Posterior vena cava (tissue), 2 donors: ENCODE data around the gene C1orf74. TPM values are rescaled to one million over a fixed set of nuclear protein-coding genes. Genes with fewer than 3 reads are reported as not detected.

Experiments used
- DNase-seq: peaks from one replicate; pipeline ENCODE4 v3.0.0-alpha.2; 2020; ENCODE audit warnings: low spot score
- intact Hi-C, 2 donors: fragments of 100-400 bp; cut with DNase I; formaldehyde crosslinking; loops; one replicate each; pipeline versions ENCODE4 v1.14.1 to v1.14.2; 2022 to 2023
- total RNA-seq, 2 donors: library from RNA; stranded (reverse); fragmentation: NEBNext Ultra II Directional; extraction: Animal tissue kit (Norgen Biotek cat#: 25700); gene quantifications; one replicate each; pipeline ENCODE4 v1.2.1, GENCODE V29; 2021
- donor health status: DM: yes; HTN: yes; CAD: no.
- donor health status: DM: yes; HTN: yes; CAD: no.

The C1orf74 gene
- total RNA-seq, 2 donors from 2014 or later = 1.1 to 1.3 TPM

- no peak for DNase-seq
- intact Hi-C loops = no loop called here
These were observed 31.5 kb downstream of the C1orf74 start for GRCh38 chr1:209752890-209753289.

GRCh38 chr1:209751627-209752231 lies 32.6 kb downstream of the C1orf74 start:
- intact Hi-C loops = no loop called here
- no peak for DNase-seq

DNA sequence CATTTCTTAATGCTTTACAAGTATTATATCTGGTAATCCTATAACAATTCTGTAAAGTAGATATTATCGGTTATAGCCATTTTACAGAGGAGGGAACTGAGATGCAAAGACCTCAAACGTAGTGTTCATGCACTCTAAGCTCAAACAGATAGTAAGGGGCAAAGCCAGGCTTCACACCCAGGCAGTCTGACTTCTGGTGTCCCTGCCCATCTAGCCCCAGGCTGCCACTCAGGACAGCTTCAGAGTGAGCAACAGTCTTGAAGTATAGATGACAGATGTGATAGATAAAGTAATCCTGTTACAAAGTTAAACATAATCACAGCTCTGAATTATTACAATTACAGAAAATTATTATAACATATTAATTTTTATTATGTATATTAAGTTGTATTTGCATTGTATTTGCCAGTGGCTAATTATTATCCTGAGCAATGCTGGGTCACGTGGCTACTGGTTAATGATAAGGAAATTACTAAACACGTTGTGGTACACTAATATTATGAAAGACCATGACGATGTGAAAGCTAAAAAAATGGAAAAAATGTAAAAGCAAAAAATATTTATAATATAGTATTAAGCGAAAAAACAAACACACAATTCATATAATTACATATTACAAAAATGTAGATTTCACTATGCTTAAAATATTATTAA lies 34.6 kb downstream of the C1orf74 start:
- intact Hi-C loops = loop anchor here in 1 of 2 donors (5.0 kb wide), 1 partner anchor 172 kb away; no protein-coding TSS in a partner anchor

GRCh38 chr1:209749205-209749604 lies 35.2 kb downstream of the C1orf74 start:
- intact Hi-C loops = loop anchor here in 1 of 2 donors (5.0 kb wide), 1 partner anchor 172 kb away; no protein-coding TSS in a partner anchor
- DNase-seq = no peak

More for the DNA sequence above, 34.6 kb downstream of the C1orf74 start:
- no peak for DNase-seq

DNA sequence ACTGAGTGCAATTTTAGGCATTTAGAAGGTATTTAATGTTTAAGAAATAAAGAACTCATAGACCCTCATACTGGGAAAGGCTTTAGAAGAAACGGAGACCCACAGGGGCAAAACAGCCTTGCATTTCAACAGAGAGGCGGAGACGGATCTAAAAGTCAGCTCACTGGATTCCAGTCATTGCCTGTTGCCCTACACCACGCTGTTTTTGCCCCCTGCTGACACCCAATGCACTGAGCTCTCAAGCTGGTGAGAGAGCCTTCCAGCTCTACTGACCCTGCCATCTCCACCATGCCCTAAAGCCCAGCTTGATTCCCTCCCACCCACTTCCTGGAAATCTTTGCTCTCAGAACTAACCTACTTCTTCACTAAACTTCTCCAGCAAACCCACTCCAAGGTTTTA lies 35.7 kb downstream of the C1orf74 start:
- intact Hi-C loops = loop anchor here in 1 of 2 donors (5.0 kb wide), 1 partner anchor 171 kb away; no protein-coding TSS in a partner anchor

DNA sequence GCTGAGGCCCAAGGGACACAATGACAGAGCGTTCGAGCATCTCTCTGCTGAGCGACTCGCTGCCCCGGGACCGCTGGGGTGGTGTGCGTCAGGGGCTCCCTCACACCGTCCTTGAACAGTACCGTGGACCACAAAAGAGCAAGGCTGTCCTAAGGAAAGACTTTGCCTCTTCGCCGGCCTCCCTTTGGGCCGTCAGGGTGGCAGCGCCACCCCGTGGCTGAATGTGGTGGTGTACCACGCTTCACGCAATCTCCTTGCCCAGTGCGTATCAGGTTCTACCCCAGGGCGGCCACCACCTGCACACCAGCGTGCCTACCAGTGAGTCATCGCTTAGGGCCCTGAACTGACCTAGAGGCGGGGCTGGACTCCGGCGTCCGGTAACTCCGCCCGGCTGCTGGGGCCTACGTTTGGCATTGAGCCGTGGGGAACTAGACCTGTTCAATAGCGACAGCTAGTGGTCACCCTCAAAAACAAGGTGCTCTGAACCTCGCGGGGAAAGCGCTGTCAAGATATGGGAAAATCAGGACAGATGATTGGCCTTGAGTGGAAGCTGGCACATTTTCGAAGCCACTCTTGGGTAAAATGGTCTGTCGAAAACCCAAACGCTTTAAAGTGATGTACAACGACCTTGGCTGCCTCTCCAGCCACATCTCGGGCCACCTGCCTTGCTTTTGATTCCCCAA lies 36.6 kb downstream of the C1orf74 start:
- DNase-seq = peak; percentile 96
- intact Hi-C loops = loop anchor here in 1 of 2 donors (5.0 kb wide), 1 partner anchor 170 kb away; no protein-coding TSS in a partner anchor

More for the DNA sequence above, 35.7 kb downstream of the C1orf74 start:
- no peak for DNase-seq

DNA sequence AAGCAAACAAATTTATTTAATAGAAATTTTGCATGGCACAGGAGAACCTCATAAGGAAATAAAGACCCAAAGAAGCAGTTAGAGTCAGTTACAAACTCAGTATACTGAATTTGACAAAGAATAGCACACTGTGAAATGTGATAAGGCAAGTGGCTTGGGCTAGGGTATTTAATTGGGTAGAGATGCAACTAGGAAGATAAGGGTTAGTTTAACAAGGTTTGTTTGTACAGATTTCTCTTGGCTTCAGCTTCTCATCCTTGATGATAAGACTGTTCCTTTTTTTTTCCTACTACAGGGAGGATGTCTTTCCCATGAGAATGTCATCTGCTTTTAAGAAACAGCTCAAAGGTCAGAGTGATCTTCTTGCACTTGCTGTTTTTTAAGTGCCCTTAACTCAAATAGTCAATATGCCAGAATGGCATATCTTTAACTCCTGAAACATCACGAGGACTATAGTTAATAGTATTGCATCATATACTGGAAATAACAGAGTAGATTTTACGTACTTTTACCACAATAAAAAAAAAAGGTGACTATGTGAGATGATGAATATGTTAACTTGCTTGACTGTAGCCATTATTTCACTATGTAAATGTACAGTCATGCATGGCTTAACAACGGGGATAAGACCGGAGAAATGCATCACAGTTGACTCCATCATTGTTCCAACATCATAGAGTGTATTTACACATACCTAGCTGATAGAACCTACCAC lies 37.8 kb downstream of the C1orf74 start:
- intact Hi-C loops = loop anchor here in 1 of 2 donors (5.0 kb wide), 1 partner anchor 169 kb away; no protein-coding TSS in a partner anchor
- no peak for DNase-seq

DNA sequence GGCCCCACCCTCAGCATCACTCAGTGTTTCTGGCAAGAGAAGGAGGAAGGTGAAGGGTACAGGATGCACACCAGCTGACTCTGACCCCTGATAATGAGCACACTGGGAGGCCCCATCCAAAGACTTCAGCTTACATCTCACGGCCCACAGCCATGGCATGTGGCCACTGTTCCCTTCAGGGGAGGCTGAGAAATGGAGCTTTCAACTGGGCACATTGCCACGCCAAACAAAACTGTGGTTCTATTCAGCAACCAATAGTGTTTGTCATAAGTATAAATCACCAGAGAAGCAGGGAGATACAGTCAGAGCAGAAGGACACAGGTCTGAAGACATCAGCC lies 41.2 kb downstream of the C1orf74 start:
- intact Hi-C loops = no loop called here
- DNase-seq = peak; percentile 89

GRCh38 chr1:209742409-209743144 lies 41.8 kb downstream of the C1orf74 start:
- DNase-seq = no peak
- intact Hi-C loops = no loop called here

DNA sequence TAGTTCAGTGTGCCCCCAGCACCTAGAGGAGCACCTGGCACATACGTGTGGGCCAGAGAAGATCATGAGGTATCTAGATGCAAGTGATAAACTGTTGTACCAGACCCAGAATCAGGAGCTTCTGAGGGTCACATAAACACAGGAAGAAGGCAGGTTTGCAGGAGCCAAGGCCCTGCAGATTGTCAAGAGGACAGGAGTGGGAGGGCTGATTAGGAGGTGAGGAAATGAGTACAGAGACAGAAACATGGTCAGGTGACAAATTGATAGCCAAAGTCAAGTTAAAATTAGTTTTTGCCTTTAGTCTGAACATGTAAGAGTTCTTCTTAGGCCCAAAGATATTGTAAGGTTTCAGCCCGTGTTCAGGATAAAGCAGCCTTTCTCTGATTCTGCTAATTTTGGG lies 42.5 kb downstream of the C1orf74 start:
- intact Hi-C loops = no loop called here
- DNase-seq = no peak

- intact Hi-C loops = no loop called here
- no peak for DNase-seq
These were observed 43.2 kb downstream of the C1orf74 start for GRCh38 chr1:209741193-209741592.

DNA sequence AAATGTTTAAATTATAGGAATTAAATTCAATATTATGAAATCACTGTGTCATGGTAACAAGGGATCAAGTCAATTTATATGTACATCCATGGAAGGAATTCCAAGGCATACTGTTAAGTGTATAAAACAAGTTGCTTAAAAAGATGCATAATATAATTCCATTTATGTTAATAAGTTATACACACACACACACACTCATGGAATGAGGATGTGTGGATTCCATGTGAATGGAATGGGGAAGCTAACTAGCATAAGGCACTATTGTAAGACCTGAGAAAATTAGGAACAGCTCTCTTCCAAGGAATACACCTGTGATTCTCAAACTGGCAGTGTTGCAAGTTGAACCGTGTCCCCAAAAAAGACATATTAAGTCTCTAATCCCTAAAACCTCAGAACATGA lies 46.1 kb downstream of the C1orf74 start:
- intact Hi-C loops = no loop called here
- DNase-seq = no peak

GRCh38 chr1:209737118-209737505 lies 47.2 kb downstream of the C1orf74 start:
- no peak for DNase-seq
- intact Hi-C loops = no loop called here

- intact Hi-C loops = no loop called here
- DNase-seq = no peak
These were observed 47.8 kb downstream of the C1orf74 start for GRCh38 chr1:209736490-209737117.

DNA sequence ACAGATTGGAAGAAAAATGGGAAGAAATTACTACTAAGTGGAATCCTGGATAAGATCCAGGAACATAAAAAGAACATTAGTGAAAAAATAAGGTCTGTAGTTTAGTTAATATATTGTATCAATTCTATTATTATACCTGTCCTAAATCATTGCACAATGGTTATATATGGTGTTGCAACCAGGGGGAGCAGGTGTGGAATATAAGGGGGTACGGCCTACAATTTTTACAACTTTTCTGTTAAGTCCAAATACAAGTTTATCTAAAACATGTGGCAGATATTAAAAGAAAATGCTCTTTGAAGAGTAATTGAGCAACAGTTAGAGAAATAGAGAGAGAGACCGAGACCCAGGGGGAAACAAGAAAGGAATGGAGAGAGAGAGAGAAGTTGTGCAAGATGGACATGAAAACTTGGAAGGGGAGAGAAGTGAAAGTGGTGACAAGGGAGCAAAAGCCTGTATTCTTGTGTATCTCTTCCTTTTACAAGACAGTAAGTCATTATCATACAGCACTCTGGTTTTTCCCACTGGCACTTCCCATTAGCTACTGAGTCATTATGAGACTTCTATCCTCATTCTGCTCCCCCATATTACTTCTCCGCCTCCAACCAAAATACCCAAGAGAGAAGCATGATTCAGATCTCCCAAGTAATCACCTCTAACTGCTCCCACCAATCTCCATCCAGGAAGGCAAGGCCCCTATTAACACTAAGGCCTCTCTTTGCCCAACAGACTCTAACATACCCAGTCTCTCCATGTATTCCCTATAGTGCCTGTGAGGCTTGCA lies 50.8 kb downstream of the C1orf74 start:
- no peak for DNase-seq

GRCh38 chr1:209732725-209733124 lies 51.6 kb downstream of the C1orf74 start:
- DNase-seq = no peak
- intact Hi-C loops = no loop called here

More for the DNA sequence above, 50.8 kb downstream of the C1orf74 start:
- intact Hi-C loops = no loop called here

DNA sequence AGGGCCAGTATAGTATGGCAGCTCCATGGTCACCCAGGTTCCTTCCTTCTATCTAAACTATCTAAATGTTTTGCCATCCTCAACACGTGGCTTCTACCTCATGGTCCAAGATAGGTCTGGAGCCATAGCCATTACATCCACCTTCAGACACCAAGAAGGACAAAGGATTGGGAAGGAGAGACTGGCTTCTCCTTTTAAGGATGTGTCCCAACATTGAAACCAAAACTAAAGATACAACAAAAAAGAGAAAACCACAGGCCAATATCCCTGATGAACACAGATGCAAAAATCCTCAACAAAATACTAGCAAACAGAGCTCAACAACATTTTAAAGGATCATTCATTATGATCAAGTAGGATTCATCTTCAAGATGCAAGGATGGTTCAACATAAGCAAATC lies 54.9 kb downstream of the C1orf74 start:
- DNase-seq = no peak
- intact Hi-C loops = no loop called here
